Measurements from ENCODE around the gene RAC3. TPM values are rescaled to one million over a fixed set of nuclear protein-coding genes. Genes with fewer than 3 reads are reported as not detected.
A peak's percentile ranks its signal among the peaks of the same experiment; 100 is the strongest.

The RAC3 gene
- total and polyA plus RNA-seq, 2 of the 8 experiments (the other 6 are each of a cell fraction or from before 2014, with no cell fraction given) = 177 to 299 TPM

DNA sequence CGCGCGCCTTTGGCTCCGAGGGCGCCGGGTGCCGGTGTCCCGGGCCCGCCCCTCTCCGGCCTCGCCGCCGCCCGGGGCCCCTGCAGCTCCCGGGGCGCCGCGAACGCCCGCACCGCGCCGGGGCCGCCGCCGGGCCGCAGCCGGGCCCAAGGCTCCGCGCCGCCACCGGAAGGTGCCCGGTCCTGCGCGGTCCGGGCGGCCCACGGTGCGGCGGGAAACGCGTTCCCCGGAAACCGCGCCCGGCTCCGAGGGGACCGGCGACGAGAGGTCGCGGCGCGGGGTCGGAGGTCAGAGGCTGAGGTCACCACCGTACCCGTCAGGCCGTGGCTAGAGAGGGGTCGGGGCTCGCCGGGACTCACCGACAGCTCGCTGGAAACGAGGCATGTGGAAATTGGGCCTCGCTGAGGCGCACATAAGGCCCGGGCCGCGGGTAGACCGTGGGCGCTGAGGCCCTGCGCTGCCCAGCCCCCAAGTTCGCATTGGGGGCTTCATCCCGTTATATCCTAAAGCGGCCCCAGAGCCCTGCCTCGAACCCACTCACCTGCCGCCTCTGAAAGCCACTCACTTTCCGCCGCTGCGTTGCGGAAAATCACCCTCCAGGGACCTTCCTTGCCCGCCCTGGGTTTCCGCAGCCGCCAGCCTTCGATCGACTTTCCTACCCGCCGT, 34.3 kb downstream of the RAC3 start, which contains the start of gene DUS1L (continued):
- TF ChIP-seq, protein P1, sequence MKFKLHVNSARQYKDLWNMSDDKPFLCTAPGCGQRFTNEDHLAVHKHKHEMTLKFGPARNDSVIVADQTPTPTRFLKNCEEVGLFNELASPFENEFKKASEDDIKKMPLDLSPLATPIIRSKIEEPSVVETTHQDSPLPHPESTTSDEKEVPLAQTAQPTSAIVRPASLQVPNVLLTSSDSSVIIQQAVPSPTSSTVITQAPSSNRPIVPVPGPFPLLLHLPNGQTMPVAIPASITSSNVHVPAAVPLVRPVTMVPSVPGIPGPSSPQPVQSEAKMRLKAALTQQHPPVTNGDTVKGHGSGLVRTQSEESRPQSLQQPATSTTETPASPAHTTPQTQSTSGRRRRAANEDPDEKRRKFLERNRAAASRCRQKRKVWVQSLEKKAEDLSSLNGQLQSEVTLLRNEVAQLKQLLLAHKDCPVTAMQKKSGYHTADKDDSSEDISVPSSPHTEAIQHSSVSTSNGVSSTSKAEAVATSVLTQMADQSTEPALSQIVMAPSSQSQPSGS (IDR thresholded peaks at IDR 0.05; ENCODE audit: low read length) = no peak
- TF ChIP-seq SP1 (IDR thresholded peaks at IDR 0.05; ENCODE audit: low read depth, low read length) (no peak), BCL11A (IDR thresholded peaks at IDR 0.05; ENCODE audit: low read depth in 2 of 2, low read length in 2 of 2) (no peak), CTBP2 (IDR thresholded peaks at IDR 0.05; ENCODE audit: borderline replicate concordance, insufficient read depth, insufficient read length, low read length) (peak; percentile 58), POLR2A (IDR thresholded peaks at IDR 0.05; ENCODE audit: control extremely low read depth in 1 of 2, low read depth in 2 of 2, low read length in 2 of 2) (no peak), TCF12 (IDR thresholded peaks at IDR 0.05; ENCODE audit: low read depth, low read length) (no peak), NRF1 (IDR thresholded peaks at IDR 0.05; ENCODE audit: low read depth, low read length) (no peak), TEAD4 (IDR thresholded peaks at IDR 0.05; ENCODE audit: low read depth, low read length) (no peak), BRCA1 (IDR thresholded peaks at IDR 0.05; ENCODE audit: low read depth, low read length) (no peak), CREB1 (IDR thresholded peaks at IDR 0.05) (peak; percentile 64), CEBPB (IDR thresholded peaks at IDR 0.05; ENCODE audit: low read depth, low read length) (no peak; the same call in 1 of the 2 replicates), NANOG (IDR thresholded peaks at IDR 0.05; ENCODE audit: insufficient read depth, low read depth, low read length, poor library complexity, severe bottlenecking) (no peak), CHD1 (IDR thresholded peaks at IDR 0.05; ENCODE audit: low read depth, low read length) (no peak), RNF2 (IDR thresholded peaks at IDR 0.05; ENCODE audit: borderline replicate concordance, low read depth, low read length, missing control alignments, poor library complexity, severe bottlenecking) (no peak), POLR2AphosphoS5 (IDR thresholded peaks at IDR 0.05; ENCODE audit: low read depth, low read length) (no peak), HDAC6 (IDR thresholded peaks at IDR 0.05; ENCODE audit: low read depth, low read length) (no peak)

Measured in H1 (cell line).